ENCODE measurements around the gene ADAM12. TPM values are rescaled to one million over a fixed set of nuclear protein-coding genes. Genes with fewer than 3 reads are reported as not detected.

Gene ADAM12
- total and polyA plus RNA-seq, 2 donors (not counting 3 experiments of a cell fraction or from before 2014, with no cell fraction given) = 0.22 to 0.33 TPM

GRCh38 chr10:126221874-126222273 is 166.4 kb downstream of the ADAM12 start:
- CTCF ChIA-PET = interaction anchor here (0.6 to 0.7 kb wide), 2 partner anchors 44 to 239 kb away, joined by 3 to 4 read pairs; no protein-coding TSS in a partner anchor
- no peaks in the 10 kb centered on the region for H3K79me2 ChIP-seq (ENCODE audit: control insufficient read depth, insufficient read depth, low read length)
- no peak overlapping the region for H2AFZ ChIP-seq (ENCODE audit: low read depth, low read length)
- FAIRE-seq (no peak), DNase-seq (ENCODE audit: low read depth, low spot score) (no peak)
- H3K9me1 ChIP-seq (replicated peaks; ENCODE audit: control insufficient read depth, extremely low read depth, insufficient read depth, low read length) = no peaks in the 10 kb centered on the region
- intact Hi-C loops (cut with micrococcal nuclease) (no loop called here), dilution Hi-C loops (cut with MboI; ENCODE audit: extremely low pct_ligation_motif_present, low sequenced_read_pairs) (no loop called here)
- H3K4me3 ChIP-seq (replicated peaks in 1 of 3; ENCODE audit: insufficient read depth in 1 of 3, low read depth in 1 of 3, low read length in 3 of 3) = no peak overlapping the region
- POLR2A ChIA-PET = no interaction called here
- H3K9ac ChIP-seq (replicated peaks; ENCODE audit: extremely low read depth, insufficient read depth, low read length) = no peak overlapping the region
- no peaks in the 10 kb centered on the region for H3K36me3 ChIP-seq (ENCODE audit: control insufficient read depth in 2 of 2, extremely low read depth in 1 of 2, insufficient read depth in 2 of 2, low read length in 2 of 2)
- H3K9me3 ChIP-seq (replicated peaks; ENCODE audit: control insufficient read depth, insufficient read depth, low read length) = no peaks in the 10 kb centered on the region
- no peak overlapping the region for H3K4me2 ChIP-seq (ENCODE audit: insufficient read depth, low read length)
- H4K20me1 ChIP-seq (replicated peaks; ENCODE audit: control insufficient read depth, extremely low read depth, insufficient read depth, low read length) = no peaks in the 10 kb centered on the region
- TF ChIP-seq GATA2 (IDR thresholded peaks at IDR 0.05; ENCODE audit: insufficient read depth, insufficient read length, low read depth, low read length) = no peak
- no peak for TF ChIP-seq CTCF (IDR thresholded peaks at IDR 0.05; ENCODE audit: extremely low read depth in 1 of 2, insufficient read depth in 1 of 2, low read depth in 1 of 2, low read length in 2 of 2)
- H3K4me1 ChIP-seq (ENCODE audit: control insufficient read depth, extremely low read depth, insufficient read depth, low read length) = no peaks in the 10 kb centered on the region
- H3K27ac ChIP-seq (ENCODE audit: insufficient read depth, low read depth, low read length) = no peak overlapping the region
- no peaks in the 10 kb centered on the region for H3K27me3 ChIP-seq (ENCODE audit: control insufficient read depth in 2 of 2, insufficient read depth in 2 of 2, low read length in 2 of 2)
- BruUV-seq (replicated peaks) = no TSS peak

GRCh38 chr10:126218778-126219649 is 169.3 kb downstream of the ADAM12 start:
- no TSS peak for BruUV-seq (replicated peaks)
- FAIRE-seq = no peak
- H3K27me3 ChIP-seq (ENCODE audit: control insufficient read depth in 2 of 2, insufficient read depth in 2 of 2, low read length in 2 of 2) = no peaks in the 10 kb centered on the region
- H3K9me1 ChIP-seq (replicated peaks; ENCODE audit: control insufficient read depth, extremely low read depth, insufficient read depth, low read length) = no peaks in the 10 kb centered on the region
- intact Hi-C loops (cut with micrococcal nuclease) (no loop called here), dilution Hi-C loops (cut with MboI; ENCODE audit: extremely low pct_ligation_motif_present, low sequenced_read_pairs) (no loop called here)
- H4K20me1 ChIP-seq (replicated peaks; ENCODE audit: control insufficient read depth, extremely low read depth, insufficient read depth, low read length) = no peaks in the 10 kb centered on the region
- no peak overlapping the region for H3K4me3 ChIP-seq (replicated peaks in 1 of 3; ENCODE audit: insufficient read depth in 1 of 3, low read depth in 1 of 3, low read length in 3 of 3)
- no peak overlapping the region for H2AFZ ChIP-seq (ENCODE audit: low read depth, low read length)
- POLR2A ChIA-PET = no interaction called here
- no peak overlapping the region for H3K4me2 ChIP-seq (ENCODE audit: insufficient read depth, low read length)
- DNase-seq (ENCODE audit: low read depth, low spot score) = no peak
- TF ChIP-seq FOS (IDR thresholded peaks at IDR 0.05; ENCODE audit: borderline replicate concordance, insufficient read depth, low read length) = no peak
- CTCF ChIA-PET = no interaction called here
- H3K36me3 ChIP-seq (ENCODE audit: control insufficient read depth in 2 of 2, extremely low read depth in 1 of 2, insufficient read depth in 2 of 2, low read length in 2 of 2) = no peaks in the 10 kb centered on the region
- no peaks in the 10 kb centered on the region for H3K4me1 ChIP-seq (ENCODE audit: control insufficient read depth, extremely low read depth, insufficient read depth, low read length)
- no peak overlapping the region for H3K27ac ChIP-seq (ENCODE audit: insufficient read depth, low read depth, low read length)
- H3K9ac ChIP-seq (replicated peaks; ENCODE audit: extremely low read depth, insufficient read depth, low read length) = no peak overlapping the region
- no peaks in the 10 kb centered on the region for H3K9me3 ChIP-seq (replicated peaks; ENCODE audit: control insufficient read depth, insufficient read depth, low read length)
- H3K79me2 ChIP-seq (ENCODE audit: control insufficient read depth, insufficient read depth, low read length) = no peaks in the 10 kb centered on the region
